ENCODE measurements around the gene CPSF3.
"Not testable (repeated sequence)": the region's sequence is repeated elsewhere in the genome, so short reads cannot be mapped to it uniquely, and the experiment has no call there.

CPSF3 gene

DNA sequence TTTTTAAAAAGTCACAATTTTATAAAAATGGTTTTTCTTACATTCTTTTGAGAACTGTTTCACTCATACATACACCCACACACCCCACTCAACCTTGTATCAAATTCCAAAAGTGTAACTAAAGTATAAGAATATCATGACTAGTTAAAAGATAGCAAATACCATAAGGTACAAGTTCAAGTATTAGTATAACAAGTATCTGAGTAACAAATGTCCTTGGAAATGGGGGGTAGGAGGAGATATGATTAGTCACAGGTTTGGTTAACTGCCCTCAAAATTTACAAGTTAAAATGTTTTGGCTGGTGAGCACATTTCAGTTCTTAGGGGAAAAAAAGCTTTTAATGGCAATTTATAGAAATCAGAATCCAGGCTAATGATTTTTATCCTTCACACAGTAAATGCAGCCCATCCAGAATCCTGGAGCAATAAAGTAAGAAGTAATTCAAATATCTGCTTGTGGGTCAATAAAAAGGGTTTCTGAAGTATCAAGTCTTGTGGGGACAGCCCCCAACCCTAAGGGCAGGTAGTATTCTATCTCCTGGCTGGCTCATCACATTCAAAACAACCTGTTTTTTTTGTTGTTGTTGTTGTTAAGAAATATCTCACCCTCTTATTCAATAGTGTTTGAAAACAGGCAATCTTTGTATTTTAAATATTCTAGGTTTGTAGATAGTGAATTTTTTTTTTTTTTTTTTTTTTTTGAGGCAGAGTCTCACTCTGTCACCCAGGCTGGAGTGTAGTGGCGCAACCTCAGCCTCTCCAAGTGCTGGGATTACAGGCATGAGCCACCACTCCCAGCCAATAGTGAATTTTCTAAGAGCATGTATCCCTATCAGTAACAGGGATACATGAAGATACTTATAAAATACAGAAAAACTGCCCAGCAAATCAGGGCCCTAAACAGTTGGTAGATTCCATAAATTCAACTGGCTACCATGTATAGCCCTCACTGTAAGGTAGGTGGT, 65.4 kb downstream of the CPSF3 start:
- H3K9me3 Mint-ChIP-seq (ENCODE audit: low read depth): no peaks in the 10 kb centered on the region
- H3K36me3 Mint-ChIP-seq: peaks cover 8% of the 10 kb centered on the region
- H3K27ac Mint-ChIP-seq: peak overlapping the region; percentile 84
- H3K4me3 Mint-ChIP-seq: no peak overlapping the region
- H3K4me1 Mint-ChIP-seq (ENCODE audit: low read depth): peaks cover 22% of the 10 kb centered on the region
- no peaks in the 10 kb centered on the region for H3K27me3 Mint-ChIP-seq

DNA sequence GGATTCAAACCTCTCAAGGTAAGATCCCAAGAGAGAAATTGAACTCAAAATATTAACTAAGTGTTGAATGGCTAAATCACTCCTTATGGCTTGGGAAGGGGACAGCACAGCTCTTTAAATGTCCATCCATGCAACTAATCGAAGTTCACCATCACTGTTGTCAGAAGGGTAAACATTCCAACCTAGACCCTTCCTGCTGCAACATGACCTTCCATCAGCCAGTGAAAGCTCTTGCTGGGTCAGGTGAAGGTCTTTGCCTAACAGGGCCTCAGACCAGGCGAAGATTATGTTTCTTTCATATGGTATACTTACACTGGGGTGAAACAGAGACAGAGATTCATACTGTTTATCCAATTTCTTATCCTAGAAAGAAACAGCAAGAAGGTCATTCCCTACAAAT, 67.3 kb downstream of the CPSF3 start:
- H3K4me1 Mint-ChIP-seq (ENCODE audit: low read depth): peaks cover 25% of the 10 kb centered on the region
- no peaks in the 10 kb centered on the region for H3K9me3 Mint-ChIP-seq (ENCODE audit: low read depth)
- no peaks in the 10 kb centered on the region for H3K27me3 Mint-ChIP-seq
- no peak overlapping the region for H3K4me3 Mint-ChIP-seq
- H3K36me3 Mint-ChIP-seq: peaks cover 5% of the 10 kb centered on the region
- peak overlapping the region; percentile 46 for H3K27ac Mint-ChIP-seq

DNA sequence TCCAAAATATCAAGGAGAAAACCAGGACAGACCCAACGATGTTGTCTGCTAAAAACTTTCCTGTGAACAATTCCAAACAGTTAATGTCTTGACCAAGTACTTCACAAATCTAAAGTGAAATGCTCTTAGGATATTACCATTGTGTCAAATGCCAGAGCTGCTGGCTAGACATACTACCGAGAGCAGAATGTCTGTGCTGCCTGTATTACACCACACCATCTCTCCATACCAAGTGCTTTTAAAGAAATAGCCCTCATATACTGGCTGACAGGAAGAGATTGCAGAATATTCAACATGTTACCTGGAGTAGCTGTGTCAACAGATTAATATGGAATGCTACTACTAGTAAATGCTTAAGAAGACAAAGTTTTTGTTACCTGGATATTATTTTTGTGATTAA, 69.5 kb downstream of the CPSF3 start:
- Mint-ChIP-seq H3K4me1 (ENCODE audit: low read depth) (peaks cover 34% of the 10 kb centered on the region), H3K4me3 (no peak overlapping the region), H3K9me3 (ENCODE audit: low read depth) (no peaks in the 10 kb centered on the region), H3K36me3 (peaks cover 4% of the 10 kb centered on the region), H3K27me3 (no peaks in the 10 kb centered on the region), H3K27ac (peak overlapping the region; percentile 76)

DNA sequence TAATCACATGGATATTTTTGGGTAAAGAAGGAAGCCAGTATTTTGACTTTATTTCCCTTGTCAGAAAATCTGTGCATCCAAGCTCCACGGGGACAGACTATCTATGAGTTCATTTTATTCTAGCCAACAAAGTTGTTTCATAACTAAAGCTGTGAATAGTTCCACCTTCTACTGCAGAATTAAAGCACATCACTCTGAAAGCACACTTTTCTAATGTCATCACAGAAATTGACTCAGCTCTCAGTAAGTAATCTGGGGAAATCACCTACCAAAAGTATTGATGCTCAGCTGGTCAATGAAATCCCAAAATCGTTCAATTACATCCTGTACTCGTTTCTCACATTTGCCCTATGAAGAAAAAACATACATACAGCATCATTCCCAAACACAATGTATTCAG, 70.0 kb downstream of the CPSF3 start:
- Mint-ChIP-seq H3K27ac (peak overlapping the region; percentile 76), H3K4me1 (ENCODE audit: low read depth) (peaks cover 33% of the 10 kb centered on the region), H3K4me3 (no peak overlapping the region), H3K36me3 (peaks cover 4% of the 10 kb centered on the region), H3K9me3 (ENCODE audit: low read depth) (no peaks in the 10 kb centered on the region), H3K27me3 (no peaks in the 10 kb centered on the region)

DNA sequence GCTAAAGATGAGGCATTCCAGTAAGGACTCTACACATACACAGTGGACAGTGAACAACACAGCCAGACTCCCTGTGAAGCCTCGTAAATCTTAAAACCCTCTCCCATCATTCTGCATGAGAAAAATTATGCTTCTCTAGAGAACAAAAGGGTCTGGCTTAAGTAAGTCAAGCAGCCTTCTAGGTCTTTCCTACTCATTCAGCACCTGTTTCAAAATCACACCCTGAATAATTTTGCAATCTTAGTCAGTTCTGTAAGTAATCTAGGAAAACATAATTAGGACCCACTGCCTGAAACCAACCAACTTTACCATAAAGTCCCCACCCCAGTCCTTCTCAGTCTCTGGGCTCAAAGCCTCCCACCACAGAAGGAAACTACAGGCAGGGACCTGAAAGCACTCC, 70.6 kb downstream of the CPSF3 start:
- Mint-ChIP-seq H3K36me3 (peaks cover 4% of the 10 kb centered on the region), H3K4me1 (ENCODE audit: low read depth) (peaks cover 27% of the 10 kb centered on the region), H3K9me3 (ENCODE audit: low read depth) (no peaks in the 10 kb centered on the region), H3K4me3 (no peak overlapping the region), H3K27me3 (no peaks in the 10 kb centered on the region), H3K27ac (peak overlapping the region; percentile 76)

DNA sequence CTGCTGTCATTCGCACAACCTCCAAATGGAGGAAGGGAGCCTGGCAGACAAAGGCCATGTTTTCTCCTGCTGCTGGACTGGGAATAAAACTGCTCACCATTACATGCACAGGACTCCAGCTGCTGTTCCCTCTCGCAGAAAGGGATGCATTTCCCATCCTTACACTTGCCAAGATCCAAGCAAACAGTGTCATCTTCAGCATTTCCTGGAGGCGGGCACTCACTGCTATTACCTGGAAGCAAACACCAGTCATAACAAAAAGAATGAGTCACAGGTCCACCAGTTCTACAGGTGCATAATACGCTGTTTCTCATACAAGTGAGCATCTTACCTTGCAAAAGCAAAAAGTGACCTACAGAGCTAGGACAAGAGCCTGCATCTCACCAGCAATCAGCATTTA, 73.6 kb downstream of the CPSF3 start:
- no peak overlapping the region for H3K4me3 Mint-ChIP-seq
- H3K4me1 Mint-ChIP-seq (ENCODE audit: low read depth): peaks cover 20% of the 10 kb centered on the region
- peak overlapping the region; percentile 84 for H3K27ac Mint-ChIP-seq
- peaks cover 7% of the 10 kb centered on the region for H3K36me3 Mint-ChIP-seq
- no peaks in the 10 kb centered on the region for H3K9me3 Mint-ChIP-seq (ENCODE audit: low read depth)
- H3K27me3 Mint-ChIP-seq: no peaks in the 10 kb centered on the region

DNA sequence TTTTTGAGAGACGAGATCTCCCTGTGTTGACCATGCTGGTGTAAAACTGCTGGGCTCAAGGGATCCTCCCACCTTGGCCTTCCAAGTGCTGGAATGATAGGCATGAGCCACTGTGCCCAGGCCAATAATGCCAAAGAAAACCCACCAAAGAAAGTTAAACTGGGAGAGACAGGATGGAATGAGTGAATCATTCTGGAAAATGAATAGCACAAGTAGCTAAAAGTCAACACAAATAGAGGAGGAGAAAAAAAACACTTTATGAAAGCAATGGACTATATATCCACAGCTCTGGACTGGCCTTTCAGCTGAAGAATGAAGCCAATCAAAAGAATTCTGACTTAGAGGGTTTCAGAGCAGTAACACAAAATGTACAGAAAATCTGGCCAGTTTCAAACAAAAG, 74.8 kb downstream of the CPSF3 start:
- no peaks in the 10 kb centered on the region for H3K27me3 Mint-ChIP-seq
- H3K4me3 Mint-ChIP-seq: no peak overlapping the region
- peaks cover 19% of the 10 kb centered on the region for H3K4me1 Mint-ChIP-seq (ENCODE audit: low read depth)
- no peaks in the 10 kb centered on the region for H3K9me3 Mint-ChIP-seq (ENCODE audit: low read depth)
- peaks cover 6% of the 10 kb centered on the region for H3K36me3 Mint-ChIP-seq
- peak overlapping the region; percentile 84 for H3K27ac Mint-ChIP-seq

DNA sequence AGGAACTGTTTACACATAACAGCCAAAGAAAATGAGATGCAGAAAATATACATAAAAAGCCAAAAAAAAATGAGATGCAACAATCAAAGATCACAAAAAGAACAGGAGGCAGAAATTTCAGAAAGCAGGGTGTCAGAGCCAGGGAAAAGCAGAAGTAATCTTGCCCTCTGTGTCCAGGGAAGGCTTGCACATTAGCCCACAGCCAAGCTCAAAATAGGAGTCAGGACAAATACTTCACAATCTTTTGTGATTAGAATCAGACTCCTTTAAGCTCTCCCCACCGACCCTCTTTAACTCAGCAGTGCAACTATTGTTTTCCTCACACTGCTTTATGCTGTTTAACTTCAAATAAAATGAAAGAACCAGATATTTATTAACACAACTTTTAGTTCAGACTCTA, 85.5 kb downstream of the CPSF3 start:
- Mint-ChIP-seq H3K27me3 (no peaks in the 10 kb centered on the region), H3K9me3 (ENCODE audit: low read depth) (no peaks in the 10 kb centered on the region), H3K27ac (no peak overlapping the region), H3K4me3 (no peak overlapping the region), H3K4me1 (ENCODE audit: low read depth) (peaks cover 2% of the 10 kb centered on the region), H3K36me3 (peaks cover 7% of the 10 kb centered on the region)

DNA sequence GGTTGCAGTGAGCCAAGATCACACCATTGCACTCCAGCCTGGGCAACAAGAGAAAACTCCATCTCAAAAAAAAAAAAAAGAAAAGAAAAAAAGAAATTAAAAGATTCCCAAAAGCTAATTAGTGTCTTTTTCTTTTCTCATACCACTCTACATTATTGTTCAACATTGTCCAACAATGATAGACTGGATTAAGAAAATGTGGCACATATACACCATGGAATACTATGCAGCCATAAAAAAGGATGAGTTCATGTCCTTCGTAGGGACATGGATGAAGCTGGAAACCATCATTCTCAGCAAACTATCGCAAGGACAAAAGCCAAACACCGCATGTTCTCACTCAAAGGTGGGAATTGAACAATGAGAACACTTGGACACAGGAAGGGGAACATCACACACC, 90.5 kb downstream of the CPSF3 start:
- not testable (repeated sequence) for H3K27me3 Mint-ChIP-seq; H3K27ac Mint-ChIP-seq; H3K4me3 Mint-ChIP-seq; H3K4me1 Mint-ChIP-seq (ENCODE audit: low read depth); H3K9me3 Mint-ChIP-seq (ENCODE audit: low read depth)
- H3K36me3 Mint-ChIP-seq: peaks cover 18% of the 10 kb centered on the region

DNA sequence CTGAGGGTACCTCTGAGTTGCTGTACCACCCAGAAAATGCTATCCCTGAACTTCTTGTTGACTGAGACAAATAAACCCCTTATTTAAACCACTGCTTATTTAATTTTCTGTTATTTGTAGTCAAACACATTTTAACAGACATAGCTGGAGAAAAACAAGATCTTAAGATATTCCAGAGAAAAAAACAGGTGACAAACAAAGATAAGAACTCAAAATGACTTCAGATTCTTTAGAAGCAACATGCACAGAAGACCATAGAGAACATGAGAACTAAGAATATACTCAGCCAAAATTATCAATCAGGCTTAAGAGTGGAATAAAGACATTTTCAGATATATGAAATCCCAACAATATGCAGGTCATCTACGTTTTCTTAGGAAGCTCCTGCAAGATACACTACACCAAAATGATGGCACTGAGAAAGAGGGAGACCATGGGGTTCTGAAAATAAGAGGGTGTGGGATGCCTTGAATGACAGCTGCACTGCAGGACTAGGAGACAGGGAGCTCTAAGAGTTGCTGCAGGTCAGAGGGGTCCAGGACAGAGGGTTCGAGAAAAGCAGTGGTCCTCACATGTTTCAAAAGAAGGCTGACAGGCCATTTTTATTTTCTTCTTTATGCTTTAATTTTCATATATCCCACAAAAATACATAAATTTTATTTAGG, 93.8 kb downstream of the CPSF3 start:
- H3K27ac Mint-ChIP-seq: no peak overlapping the region
- H3K9me3 Mint-ChIP-seq (ENCODE audit: low read depth): no peaks in the 10 kb centered on the region
- no peaks in the 10 kb centered on the region for H3K27me3 Mint-ChIP-seq
- H3K4me1 Mint-ChIP-seq (ENCODE audit: low read depth): peaks cover 2% of the 10 kb centered on the region
- H3K4me3 Mint-ChIP-seq: no peak overlapping the region
- peaks cover 26% of the 10 kb centered on the region for H3K36me3 Mint-ChIP-seq

DNA sequence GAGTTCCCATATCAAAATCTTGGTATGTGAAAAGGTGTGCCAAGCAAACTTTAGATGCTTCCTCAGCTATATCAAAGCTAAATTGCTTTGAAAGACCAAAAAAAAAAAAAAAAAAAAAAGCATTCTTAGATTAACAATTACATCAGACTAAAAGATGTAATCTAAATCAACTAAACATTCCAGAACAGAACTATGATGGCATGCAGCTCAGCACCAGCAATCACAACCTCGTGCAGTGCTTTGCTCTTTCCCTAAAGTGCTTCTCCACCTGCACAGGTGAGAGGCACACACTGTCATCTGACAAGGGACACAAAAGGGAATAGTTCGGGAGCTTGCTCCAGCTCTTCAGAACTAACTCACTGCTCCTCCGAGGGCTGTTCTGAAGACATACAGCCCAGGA, 94.7 kb downstream of the CPSF3 start:
- no peak overlapping the region for H3K4me3 Mint-ChIP-seq
- H3K9me3 Mint-ChIP-seq (ENCODE audit: low read depth): no peaks in the 10 kb centered on the region
- no peak overlapping the region for H3K27ac Mint-ChIP-seq
- H3K27me3 Mint-ChIP-seq: no peaks in the 10 kb centered on the region
- H3K4me1 Mint-ChIP-seq (ENCODE audit: low read depth): peaks cover 2% of the 10 kb centered on the region
- peaks cover 27% of the 10 kb centered on the region for H3K36me3 Mint-ChIP-seq

DNA sequence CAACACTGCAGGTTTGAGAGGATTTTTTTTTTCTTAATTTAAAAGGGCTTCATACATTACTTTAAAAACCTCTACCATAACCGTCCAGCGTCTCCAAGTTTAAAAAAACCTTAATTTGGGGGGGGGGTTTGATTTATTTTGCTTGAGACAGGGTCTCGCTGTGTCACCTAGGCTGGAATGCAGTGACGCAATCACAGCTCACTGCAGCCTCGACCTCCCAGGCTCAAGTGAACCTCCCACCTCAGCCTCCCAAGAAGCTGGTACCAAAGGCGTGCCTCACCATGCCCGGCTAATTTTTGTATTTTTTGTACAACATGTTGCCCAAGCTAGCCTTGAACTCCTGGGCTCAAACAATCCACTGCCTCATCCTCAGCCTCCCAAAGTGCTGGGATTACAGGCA, 95.3 kb downstream of the CPSF3 start:
- no peak overlapping the region for H3K4me3 Mint-ChIP-seq
- H3K27me3 Mint-ChIP-seq: no peaks in the 10 kb centered on the region
- H3K9me3 Mint-ChIP-seq (ENCODE audit: low read depth): no peaks in the 10 kb centered on the region
- H3K27ac Mint-ChIP-seq: no peak overlapping the region
- H3K36me3 Mint-ChIP-seq: peaks cover 25% of the 10 kb centered on the region
- H3K4me1 Mint-ChIP-seq (ENCODE audit: low read depth): no peaks in the 10 kb centered on the region

DNA sequence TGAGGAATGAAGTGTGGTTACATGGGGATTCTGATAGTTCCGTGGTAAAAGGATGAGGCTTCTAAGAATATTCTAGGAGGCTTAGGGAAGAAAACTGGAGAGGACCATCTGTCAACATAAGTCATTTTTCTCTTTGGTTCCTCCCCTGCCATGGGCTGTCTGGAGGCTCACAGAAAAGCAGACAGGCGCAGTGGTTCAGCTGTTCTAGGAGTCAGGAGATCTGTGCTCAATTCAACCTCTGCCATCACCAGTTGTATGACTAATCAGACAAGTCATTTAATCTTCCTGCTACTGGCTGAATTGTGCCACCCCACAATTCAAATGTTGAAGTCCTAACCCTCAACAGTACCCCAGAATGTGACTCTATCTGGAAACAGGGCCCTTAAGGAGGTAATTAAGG, 95.8 kb downstream of the CPSF3 start:
- H3K4me1 Mint-ChIP-seq (ENCODE audit: low read depth): no peaks in the 10 kb centered on the region
- no peak overlapping the region for H3K27ac Mint-ChIP-seq
- no peak overlapping the region for H3K4me3 Mint-ChIP-seq
- no peaks in the 10 kb centered on the region for H3K27me3 Mint-ChIP-seq
- H3K9me3 Mint-ChIP-seq (ENCODE audit: low read depth): no peaks in the 10 kb centered on the region
- peaks cover 23% of the 10 kb centered on the region for H3K36me3 Mint-ChIP-seq

Measured in activated naive CD8-positive, alpha-beta T cell (primary cell).